ENCODE data around the gene GPR132.

Gene GPR132

GRCh38 chr14:105090493-105091053, 25.3 kb upstream of the GPR132 start:
- no peak overlapping the region for H3K4me3 ChIP-seq (ENCODE audit: low read length)
- TF ChIP-seq CTCF (conservative IDR thresholded peaks at IDR 0.05; ENCODE audit: low read length) = peak; percentile 89
- peak; percentile 67 for DNase-seq (ENCODE audit: low read depth)

DNA sequence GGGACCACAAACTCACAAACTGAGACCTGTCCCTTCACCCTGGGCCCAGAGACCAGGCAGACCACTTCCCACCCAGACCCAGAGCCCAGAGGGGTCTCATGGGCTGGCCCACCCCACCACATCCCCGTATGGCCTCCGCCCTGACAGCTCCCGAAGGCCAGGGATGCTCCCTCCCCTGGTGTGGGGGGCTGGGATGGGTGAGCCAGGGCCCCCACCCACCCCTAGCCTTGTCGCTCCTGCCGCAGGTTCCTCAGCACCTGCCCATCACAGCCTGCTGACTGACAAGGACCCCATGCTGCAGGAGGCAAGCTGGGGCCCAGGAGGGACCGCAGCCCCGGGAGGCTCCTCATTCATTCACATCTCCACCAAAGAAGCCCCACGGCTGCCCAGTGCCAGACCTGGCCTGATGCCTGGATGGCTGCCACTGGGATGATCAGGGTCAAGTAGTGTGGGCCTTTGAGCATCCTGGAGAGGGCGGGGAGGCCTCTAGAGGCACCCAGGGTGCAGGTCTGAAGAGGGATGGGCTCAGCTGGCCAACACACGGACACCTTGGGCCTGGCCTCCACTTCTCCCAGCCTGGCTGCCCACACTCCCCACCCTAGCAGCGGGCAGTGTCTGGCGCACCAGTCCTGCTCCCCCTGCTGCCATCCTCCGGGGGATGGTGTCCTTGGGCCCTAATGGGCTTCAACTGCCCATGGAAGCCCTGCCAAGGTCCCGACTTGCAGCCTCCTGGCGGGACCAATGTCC, 24.7 kb upstream of the GPR132 start:
- TF ChIP-seq CTCF (conservative IDR thresholded peaks at IDR 0.05; ENCODE audit: low read length) = no peak
- DNase-seq (ENCODE audit: low read depth) = no peak
- no peak overlapping the region for H3K4me3 ChIP-seq (ENCODE audit: low read length)

- TF ChIP-seq CTCF (conservative IDR thresholded peaks at IDR 0.05; ENCODE audit: low read length) = no peak
- DNase-seq (ENCODE audit: low read depth) = no peak
- no peak overlapping the region for H3K4me3 ChIP-seq (ENCODE audit: low read length)
Measured at GRCh38 chr14:105088812-105089745, 23.8 kb upstream of the GPR132 start.

DNA sequence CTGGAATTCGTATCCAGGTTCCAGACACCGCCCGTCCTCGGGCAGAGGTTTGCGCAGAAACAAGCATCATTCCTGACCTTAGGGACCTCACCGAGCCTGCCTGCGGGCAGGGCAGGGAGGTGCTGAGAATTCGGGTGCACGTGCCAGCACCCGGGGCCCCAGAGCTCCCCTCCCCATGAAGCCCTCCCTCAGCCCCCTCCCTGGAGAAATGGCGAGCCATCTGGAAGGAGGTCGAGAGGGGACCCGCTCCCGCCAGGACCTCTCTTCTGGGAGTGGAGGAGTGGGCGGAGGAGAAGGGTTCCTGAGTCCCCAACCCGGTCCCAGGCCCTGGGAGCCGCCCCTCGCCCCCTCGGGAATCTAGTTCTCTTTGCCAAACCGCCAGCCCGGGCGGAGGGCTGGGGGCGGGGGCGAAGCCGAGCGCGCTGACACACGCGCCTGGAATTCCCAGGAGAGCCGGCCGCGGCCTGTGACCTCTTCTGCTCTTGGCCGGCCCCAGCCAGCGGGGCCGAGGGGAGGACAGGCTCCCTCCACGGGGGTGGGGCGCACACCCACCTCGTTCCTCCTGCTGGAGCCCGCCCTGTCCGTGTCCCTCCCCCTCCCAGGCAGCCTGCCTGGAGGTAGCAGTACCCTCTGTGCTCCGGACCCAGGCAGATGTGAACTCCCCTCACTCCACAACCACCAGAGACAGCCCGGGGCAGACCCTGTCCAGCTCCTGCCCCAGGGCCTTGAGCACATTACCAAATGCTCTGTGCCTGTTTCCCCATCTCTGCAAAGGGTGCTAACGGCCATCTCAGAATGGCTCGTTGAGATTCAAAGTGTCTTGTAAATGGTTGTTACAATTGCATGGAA, 23.0 kb upstream of the GPR132 start:
- peak overlapping the region; percentile 43 for H3K4me3 ChIP-seq (ENCODE audit: low read length)
- TF ChIP-seq CTCF (conservative IDR thresholded peaks at IDR 0.05; ENCODE audit: low read length) = no peak
- DNase-seq (ENCODE audit: low read depth) = peak; percentile 67

DNA sequence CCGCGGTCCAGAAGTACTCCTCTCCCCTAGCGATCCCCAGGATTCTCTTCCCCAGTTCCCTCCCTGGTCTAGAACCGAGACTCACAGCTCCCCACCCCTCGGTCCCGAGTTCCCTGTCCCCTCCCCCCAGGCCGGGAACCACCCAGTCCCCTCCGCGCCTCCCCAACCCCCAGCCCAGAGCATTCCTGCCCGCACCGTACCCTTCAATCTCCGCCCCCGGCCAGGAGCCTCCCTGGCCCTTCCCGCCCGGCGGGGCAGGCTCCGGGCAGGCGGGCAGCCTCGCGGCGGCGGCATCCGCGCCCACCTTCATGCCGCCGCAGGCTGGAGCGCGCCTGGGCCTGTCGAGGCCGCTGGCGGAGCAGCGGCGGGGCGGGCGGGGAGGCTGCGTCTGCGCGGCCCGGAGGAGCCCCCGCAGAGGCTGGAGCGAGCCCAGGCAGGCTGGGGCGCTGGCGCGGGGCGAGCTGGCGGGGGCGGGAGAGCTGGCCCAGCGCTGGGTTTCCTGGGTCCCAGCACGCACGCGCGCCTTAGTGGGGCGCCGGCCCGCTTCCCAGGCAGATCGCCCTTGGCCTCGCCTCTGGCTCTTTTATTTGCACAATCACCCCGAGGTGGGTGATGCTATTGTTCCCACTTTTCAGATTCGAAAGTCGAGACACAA, 22.2 kb upstream of the GPR132 start:
- no peak for TF ChIP-seq CTCF (conservative IDR thresholded peaks at IDR 0.05; ENCODE audit: low read length)
- H3K4me3 ChIP-seq (ENCODE audit: low read length) = peak overlapping the region; percentile 69
- peak; percentile 62 for DNase-seq (ENCODE audit: low read depth)

DNA sequence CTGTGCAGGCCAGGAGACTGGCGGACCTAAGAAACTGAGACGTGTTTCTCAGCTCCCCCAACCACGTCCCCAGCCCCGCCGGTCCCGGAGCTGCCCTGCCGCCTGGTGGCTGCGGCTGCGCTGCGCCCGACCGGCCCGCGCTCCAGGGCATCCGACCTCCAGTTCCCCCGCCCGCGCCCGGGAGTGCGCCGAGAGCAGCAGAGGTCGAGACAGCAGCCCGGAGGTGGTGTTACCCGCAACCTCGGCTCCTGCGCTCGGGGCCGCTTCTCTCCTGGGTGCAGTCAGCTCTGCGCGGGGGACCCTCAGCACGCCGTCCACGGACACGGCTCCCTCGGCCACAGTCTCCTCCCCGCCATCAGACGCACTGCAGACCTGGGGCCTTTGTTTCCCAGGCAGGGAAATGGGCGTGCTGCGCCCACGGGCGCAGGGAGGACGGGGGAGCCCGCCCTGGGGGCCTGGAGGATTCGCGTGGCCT, 21.6 kb upstream of the GPR132 start:
- peak overlapping the region; percentile 69 for H3K4me3 ChIP-seq (ENCODE audit: low read length)
- peak; percentile 73 for DNase-seq (ENCODE audit: low read depth)

More for the DNA sequence above, 21.6 kb upstream of the GPR132 start:
- peak; percentile 55 for TF ChIP-seq CTCF (conservative IDR thresholded peaks at IDR 0.05; ENCODE audit: low read length)
